Measurements from ENCODE around the gene ZDHHC22.

Gene ZDHHC22

DNA sequence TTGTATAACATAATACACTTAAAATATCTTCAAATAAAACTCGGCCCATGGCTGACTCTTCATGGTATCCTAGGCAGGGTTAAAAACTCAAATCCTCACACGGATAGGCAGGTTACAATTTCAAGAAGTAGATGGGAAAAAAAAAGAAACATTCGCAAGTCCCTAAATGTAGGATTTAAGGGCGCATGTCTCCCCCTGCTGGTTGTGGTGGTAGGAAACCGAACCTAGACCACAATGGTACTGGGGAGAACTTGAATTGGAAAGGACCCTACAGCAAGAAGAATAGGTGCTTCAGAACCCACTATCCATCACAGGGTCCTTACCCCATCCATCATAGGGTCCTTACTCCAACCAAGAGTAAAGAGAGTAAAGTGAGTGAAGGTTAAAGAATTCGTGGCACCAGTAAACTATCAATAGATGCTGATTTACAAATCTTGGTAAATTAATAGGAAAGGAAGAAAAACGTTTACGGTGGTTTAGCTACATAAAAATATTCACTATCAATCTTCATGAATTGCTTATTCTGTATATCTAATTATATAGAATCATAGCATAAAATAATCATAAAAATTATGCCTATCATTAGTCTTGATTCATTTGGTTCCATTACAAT, 46.8 kb downstream of the ZDHHC22 start:
- peak; percentile 73 for DNase-seq
- in situ Hi-C loops (cut with HindIII; ENCODE audit: low pct_ligation_motif_present, low pct_unique_long_range_greater_than_20kb, low sequenced_read_pairs) = loop anchor here (25.0 kb wide), 2 partner anchors 182 to 382 kb away; no protein-coding TSS in a partner anchor

DNA sequence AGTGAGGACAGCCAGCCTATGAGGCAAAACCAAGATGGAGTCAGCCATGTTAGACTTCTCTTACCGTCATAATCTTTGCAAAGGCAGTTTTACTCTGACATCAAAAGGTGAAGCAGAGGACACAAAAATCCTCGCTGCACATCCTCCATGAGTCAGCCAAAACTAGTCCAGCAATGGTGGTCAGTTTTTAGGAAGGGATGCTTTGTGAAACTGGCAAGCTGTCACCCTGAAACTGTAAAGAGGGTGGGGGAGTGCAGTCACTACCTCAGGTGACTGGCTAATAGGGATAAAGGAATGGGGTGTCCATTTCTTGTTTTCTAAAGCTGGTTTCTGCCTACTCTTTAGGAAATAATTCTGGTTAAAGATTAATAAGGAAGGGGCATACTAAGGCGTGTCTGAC, 48.9 kb downstream of the ZDHHC22 start:
- DNase-seq = no peak
- in situ Hi-C loops (cut with HindIII; ENCODE audit: low pct_ligation_motif_present, low pct_unique_long_range_greater_than_20kb, low sequenced_read_pairs) = loop anchor here (25.0 kb wide), 2 partner anchors 180 to 380 kb away; no protein-coding TSS in a partner anchor

DNA sequence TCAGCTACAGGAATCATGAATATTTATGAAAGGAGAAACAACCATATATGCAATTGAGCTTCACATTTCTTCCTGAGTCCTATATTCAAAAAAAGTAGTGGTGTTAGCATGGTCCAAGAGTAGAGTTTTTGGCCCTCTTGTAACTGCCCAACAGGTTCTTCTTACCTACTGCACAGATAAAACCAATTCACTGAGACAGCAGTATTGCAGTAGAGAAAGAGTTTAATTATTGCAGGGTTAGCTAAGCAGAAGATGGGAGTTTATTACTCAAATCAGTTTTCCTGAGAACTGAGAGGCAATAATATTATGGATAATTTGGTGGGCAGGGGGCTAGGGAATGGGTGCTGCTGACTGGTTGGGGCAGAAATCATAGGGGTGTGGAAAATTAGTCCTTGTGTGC, 50.1 kb downstream of the ZDHHC22 start:
- in situ Hi-C loops (cut with HindIII; ENCODE audit: low pct_ligation_motif_present, low pct_unique_long_range_greater_than_20kb, low sequenced_read_pairs) = loop anchor here (25.0 kb wide), 2 partner anchors 179 to 379 kb away; no protein-coding TSS in a partner anchor
- DNase-seq = no peak

GRCh38 chr14:77088645-77089044, 52.9 kb downstream of the ZDHHC22 start:
- in situ Hi-C loops (cut with HindIII; ENCODE audit: low pct_ligation_motif_present, low pct_unique_long_range_greater_than_20kb, low sequenced_read_pairs) = loop anchor here (25.0 kb wide), 2 partner anchors 176 to 376 kb away; no protein-coding TSS in a partner anchor
- no peak for DNase-seq

GRCh38 chr14:77088219-77088618, 53.4 kb downstream of the ZDHHC22 start:
- no peak for DNase-seq
- in situ Hi-C loops (cut with HindIII; ENCODE audit: low pct_ligation_motif_present, low pct_unique_long_range_greater_than_20kb, low sequenced_read_pairs) = loop anchor here (25.0 kb wide), 2 partner anchors 176 to 376 kb away; no protein-coding TSS in a partner anchor

DNA sequence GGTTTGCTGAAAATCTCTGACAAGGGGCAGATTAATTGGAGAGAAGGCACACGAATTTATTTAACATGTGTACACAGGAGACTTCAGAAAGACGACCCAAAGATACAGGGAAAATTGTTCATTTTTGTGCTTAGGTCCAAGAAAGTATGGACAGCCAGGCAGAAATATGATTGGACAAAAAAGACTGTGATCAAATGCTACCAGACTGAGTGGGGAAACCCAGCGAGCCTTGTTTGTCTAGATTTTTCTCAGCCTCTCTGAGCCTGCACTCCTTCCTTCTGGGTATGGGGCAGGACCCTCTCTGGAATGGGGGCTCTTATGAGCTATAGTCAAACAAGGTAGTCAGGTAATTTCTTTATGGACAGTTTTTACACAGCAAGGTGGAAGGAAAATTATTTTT, 54.0 kb downstream of the ZDHHC22 start:
- in situ Hi-C loops (cut with HindIII; ENCODE audit: low pct_ligation_motif_present, low pct_unique_long_range_greater_than_20kb, low sequenced_read_pairs) = loop anchor here (25.0 kb wide), 2 partner anchors 175 to 375 kb away; no protein-coding TSS in a partner anchor
- no peak for DNase-seq

DNA sequence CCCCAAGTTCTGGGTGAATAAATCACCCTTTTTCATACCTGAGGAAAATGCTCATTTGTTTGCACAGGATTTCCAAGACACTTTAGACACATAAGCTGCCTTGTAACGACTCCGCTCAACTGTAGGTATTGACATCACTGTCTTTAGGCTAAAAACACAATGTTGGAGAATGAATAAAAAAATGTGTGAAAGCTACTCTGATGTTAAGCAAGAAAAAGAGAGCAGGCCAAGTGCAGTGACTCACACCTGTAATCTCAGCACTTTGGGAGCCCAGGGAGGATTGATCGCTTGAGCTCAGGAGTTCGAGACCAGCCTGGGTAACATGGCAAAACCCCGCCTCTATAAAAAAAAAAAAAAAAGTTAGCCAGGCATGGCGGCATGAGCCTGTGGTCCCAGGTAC, 54.6 kb downstream of the ZDHHC22 start:
- no peak for DNase-seq
- in situ Hi-C loops (cut with HindIII; ENCODE audit: low pct_ligation_motif_present, low pct_unique_long_range_greater_than_20kb, low sequenced_read_pairs) = loop anchor here (25.0 kb wide), 2 partner anchors 175 to 375 kb away; no protein-coding TSS in a partner anchor

GRCh38 chr14:77086017-77086727, 55.4 kb downstream of the ZDHHC22 start:
- DNase-seq = no peak
- in situ Hi-C loops (cut with HindIII; ENCODE audit: low pct_ligation_motif_present, low pct_unique_long_range_greater_than_20kb, low sequenced_read_pairs) = loop anchor here (25.0 kb wide), 2 partner anchors 174 to 374 kb away; no protein-coding TSS in a partner anchor

DNA sequence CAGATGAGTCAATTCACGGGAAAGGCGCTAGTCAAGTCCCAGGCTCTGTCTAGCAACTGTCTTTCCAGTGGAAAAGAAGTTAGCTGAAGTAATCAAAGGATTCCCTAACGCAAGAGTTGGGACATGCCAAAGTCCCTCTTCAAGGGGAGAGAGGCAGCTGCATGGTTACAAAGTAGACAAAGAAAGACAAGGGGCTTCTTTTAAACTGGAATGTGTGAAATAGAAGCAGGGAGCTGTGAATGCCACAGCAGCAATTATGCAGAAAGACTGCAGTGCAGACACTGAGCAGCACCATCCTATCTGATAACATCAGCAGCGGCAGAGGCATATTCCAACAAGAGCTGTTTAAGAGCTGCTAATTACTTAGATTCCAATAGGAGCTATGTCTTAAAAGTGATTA, 56.1 kb downstream of the ZDHHC22 start:
- DNase-seq = no peak
- in situ Hi-C loops (cut with HindIII; ENCODE audit: low pct_ligation_motif_present, low pct_unique_long_range_greater_than_20kb, low sequenced_read_pairs) = loop anchor here (25.0 kb wide), 2 partner anchors 173 to 373 kb away; no protein-coding TSS in a partner anchor

DNA sequence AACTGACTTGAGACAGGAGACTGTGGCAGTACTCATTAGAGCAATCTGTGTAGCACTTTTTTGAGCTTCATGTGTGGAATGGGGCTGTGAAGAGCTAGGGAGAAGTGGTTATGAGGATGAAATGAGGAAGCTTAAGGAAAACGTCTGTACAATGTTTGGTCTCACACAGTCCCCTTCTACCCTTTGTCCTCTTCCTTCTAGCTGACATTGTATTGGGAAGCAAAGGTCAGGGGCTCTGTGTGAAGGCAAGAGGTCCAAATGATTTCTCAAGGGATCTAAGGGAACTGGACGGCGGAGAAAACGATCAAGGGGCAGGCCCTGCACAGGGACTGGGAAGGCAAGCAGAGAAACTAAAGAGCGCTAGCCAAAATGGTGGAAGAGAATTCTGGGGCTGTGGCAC, 56.6 kb downstream of the ZDHHC22 start:
- in situ Hi-C loops (cut with HindIII; ENCODE audit: low pct_ligation_motif_present, low pct_unique_long_range_greater_than_20kb, low sequenced_read_pairs) = loop anchor here (25.0 kb wide), 2 partner anchors 173 to 373 kb away; no protein-coding TSS in a partner anchor
- no peak for DNase-seq

- no peak for DNase-seq
- in situ Hi-C loops (cut with HindIII; ENCODE audit: low pct_ligation_motif_present, low pct_unique_long_range_greater_than_20kb, low sequenced_read_pairs) = loop anchor here (25.0 kb wide), 2 partner anchors 171 to 371 kb away; no protein-coding TSS in a partner anchor
These were observed 58.5 kb downstream of the ZDHHC22 start for GRCh38 chr14:77083082-77083481.

DNA sequence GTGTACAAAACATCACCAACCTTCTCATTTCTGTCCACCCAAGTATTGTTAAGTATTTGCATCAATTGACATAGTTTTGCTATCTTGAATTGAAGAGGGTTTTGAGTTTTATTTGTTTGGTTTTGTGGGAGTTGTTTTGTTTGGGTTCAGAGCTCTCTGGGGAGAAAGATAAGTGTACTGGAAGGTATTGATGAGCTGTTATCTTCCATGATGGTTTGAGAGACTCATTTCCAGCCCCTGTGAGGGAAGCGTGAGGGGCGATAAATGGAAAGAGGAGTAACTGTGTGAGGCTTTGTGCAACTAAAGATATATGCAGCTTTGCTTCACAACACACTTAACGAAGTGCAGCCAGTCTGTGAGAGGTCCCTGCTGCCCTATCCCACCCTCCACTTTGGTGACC, 59.2 kb downstream of the ZDHHC22 start:
- no peak for DNase-seq
- in situ Hi-C loops (cut with HindIII; ENCODE audit: low pct_ligation_motif_present, low pct_unique_long_range_greater_than_20kb, low sequenced_read_pairs) = loop anchor here (25.0 kb wide), 2 partner anchors 170 to 370 kb away; no protein-coding TSS in a partner anchor

Data from ACHN (cell line).